GM06990 (cell line): Measurements from ENCODE around the gene BMP2.

Source experiments
- DNase-seq: peaks from one replicate; pipeline ENCODE4 v3.0.0-alpha.2; 2011; ENCODE audit not compliant: insufficient read length; ENCODE audit errors: extremely low read depth
- H3K27me3 ChIP-seq: replicated peaks from 2 replicates; pipeline ENCODE4 v1.6.0; 2011; ENCODE audit warnings: low read length; ENCODE audit not compliant: control insufficient read depth, insufficient read depth
- H3K36me3 ChIP-seq: 2 replicates; pipeline ENCODE4 v1.5.1; 2011; ENCODE audit warnings: low read length; ENCODE audit not compliant: control insufficient read depth, insufficient read depth
- H3K4me3 ChIP-seq: replicated peaks from 2 replicates; pipeline ENCODE4 v1.5.1; 2011; ENCODE audit warnings: low read depth, mild to moderate bottlenecking, control low read depth, low read length
- TF ChIP-seq, protein P1 (sequence below): IDR thresholded peaks from 2 replicates; pipeline ENCODE4 v1.5.1; 2011; ENCODE audit warnings: low read length, control low read depth, mild to moderate bottlenecking, inconsistent platforms; ENCODE audit not compliant: insufficient read depth, poor library complexity, severe bottlenecking

Gene BMP2

GRCh38 chr20:6767536-6768227, at the start of gene BMP2:
Gene BMP2, plus strand, starts transcription at chr20:6767686. Its CDS starts 2,441 bp downstream, at chr20:6770127.
- Histone ChIP-seq H3K27me3 (no peaks in the 10 kb centered on the region; the same call in 1 of the 2 replicates), H3K36me3 (no peaks in the 10 kb centered on the region), H3K4me3 (peak within 1 kb of the TSS; percentile 54)
- TF ChIP-seq, protein P1, sequence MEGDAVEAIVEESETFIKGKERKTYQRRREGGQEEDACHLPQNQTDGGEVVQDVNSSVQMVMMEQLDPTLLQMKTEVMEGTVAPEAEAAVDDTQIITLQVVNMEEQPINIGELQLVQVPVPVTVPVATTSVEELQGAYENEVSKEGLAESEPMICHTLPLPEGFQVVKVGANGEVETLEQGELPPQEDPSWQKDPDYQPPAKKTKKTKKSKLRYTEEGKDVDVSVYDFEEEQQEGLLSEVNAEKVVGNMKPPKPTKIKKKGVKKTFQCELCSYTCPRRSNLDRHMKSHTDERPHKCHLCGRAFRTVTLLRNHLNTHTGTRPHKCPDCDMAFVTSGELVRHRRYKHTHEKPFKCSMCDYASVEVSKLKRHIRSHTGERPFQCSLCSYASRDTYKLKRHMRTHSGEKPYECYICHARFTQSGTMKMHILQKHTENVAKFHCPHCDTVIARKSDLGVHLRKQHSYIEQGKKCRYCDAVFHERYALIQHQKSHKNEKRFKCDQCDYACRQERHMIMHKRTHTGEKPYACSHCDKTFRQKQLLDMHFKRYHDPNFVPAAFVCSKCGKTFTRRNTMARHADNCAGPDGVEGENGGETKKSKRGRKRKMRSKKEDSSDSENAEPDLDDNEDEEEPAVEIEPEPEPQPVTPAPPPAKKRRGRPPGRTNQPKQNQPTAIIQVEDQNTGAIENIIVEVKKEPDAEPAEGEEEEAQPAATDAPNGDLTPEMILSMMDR: no peak
- peak; percentile 41 for DNase-seq

- DNase-seq: no peak
- no peaks in the 10 kb centered on the region for H3K27me3 ChIP-seq
- no peak overlapping the region for H3K4me3 ChIP-seq
- H3K36me3 ChIP-seq: no peaks in the 10 kb centered on the region
- TF ChIP-seq, protein P1: no peak
Measured at GRCh38 chr20:6718662-6719368, 48.7 kb upstream of the BMP2 start.

- no peaks in the 10 kb centered on the region for H3K27me3 ChIP-seq
- TF ChIP-seq, protein P1: no peak
- no peak for DNase-seq
- no peaks in the 10 kb centered on the region for H3K36me3 ChIP-seq
- H3K4me3 ChIP-seq: no peak overlapping the region
Measured at GRCh38 chr20:6719369-6719721, 48.1 kb upstream of the BMP2 start.

GRCh38 chr20:6726761-6727160, 40.7 kb upstream of the BMP2 start:
- TF ChIP-seq, protein P1: no peak
- Histone ChIP-seq H3K27me3 (no peaks in the 10 kb centered on the region), H3K36me3 (no peaks in the 10 kb centered on the region), H3K4me3 (no peak overlapping the region)
- no peak for DNase-seq

DNA sequence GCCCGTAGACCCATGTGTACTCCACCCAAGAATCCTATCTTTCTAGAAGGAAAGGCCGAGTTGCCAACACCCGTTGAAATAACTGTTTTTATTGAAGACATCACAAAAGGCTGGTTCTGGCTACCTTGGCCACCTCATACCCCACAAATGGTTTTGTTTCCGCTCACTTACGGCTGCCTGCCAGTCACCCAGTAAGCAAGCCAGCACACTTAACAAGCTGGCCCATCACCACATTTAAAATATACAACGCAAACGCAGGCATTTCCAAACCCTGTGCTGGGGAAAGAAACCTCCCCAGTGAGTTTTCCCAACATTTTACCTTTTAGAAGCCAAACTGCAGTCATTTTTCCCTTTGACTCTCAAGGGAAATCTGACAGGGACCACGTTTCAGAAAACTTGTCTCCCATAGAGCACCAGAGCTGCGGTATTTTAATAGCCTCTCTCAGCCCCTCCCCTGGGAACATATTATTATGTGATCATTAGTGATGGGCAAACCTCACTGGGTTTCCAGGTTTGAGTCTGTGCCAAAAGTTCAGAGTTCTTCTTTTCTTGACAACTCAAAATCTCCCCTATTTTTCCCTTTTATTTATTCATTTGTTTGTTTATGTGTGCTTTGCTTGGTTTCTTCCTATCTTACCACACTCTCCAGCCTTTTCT, 36.7 kb upstream of the BMP2 start:
- no peak for DNase-seq
- TF ChIP-seq, protein P1: no peak
- Histone ChIP-seq H3K36me3 (no peaks in the 10 kb centered on the region), H3K27me3 (no peaks in the 10 kb centered on the region), H3K4me3 (no peak overlapping the region)
